ENCODE data around the gene CST3.

DNA sequence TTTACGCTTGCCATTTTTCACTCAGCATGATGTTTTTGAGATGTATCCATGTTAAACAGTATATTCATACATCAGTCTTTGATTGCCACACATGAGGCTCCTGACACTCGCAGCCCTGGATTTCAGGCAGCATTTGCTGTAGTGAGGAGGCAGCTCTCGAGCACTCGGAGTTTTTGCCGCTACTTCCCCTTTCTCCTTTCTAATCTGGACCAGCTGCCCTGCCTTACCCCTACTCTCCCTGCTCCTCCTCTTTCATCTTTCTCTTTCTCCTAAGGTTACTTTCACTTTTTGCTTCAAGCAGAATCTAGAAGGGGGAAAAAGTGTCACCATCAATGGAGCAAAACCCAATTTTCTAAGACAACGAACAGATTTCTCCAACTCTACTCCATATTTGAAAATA lies 5.9 kb upstream of the CST3 start:
- no peak for TF ChIP-seq EZH2 (IDR thresholded peaks at IDR 0.05; ENCODE audit: low read length)
- TF ChIP-seq, protein P1, sequence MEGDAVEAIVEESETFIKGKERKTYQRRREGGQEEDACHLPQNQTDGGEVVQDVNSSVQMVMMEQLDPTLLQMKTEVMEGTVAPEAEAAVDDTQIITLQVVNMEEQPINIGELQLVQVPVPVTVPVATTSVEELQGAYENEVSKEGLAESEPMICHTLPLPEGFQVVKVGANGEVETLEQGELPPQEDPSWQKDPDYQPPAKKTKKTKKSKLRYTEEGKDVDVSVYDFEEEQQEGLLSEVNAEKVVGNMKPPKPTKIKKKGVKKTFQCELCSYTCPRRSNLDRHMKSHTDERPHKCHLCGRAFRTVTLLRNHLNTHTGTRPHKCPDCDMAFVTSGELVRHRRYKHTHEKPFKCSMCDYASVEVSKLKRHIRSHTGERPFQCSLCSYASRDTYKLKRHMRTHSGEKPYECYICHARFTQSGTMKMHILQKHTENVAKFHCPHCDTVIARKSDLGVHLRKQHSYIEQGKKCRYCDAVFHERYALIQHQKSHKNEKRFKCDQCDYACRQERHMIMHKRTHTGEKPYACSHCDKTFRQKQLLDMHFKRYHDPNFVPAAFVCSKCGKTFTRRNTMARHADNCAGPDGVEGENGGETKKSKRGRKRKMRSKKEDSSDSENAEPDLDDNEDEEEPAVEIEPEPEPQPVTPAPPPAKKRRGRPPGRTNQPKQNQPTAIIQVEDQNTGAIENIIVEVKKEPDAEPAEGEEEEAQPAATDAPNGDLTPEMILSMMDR (optimal IDR thresholded peaks at IDR 0.05 in 1 of 3, IDR thresholded peaks at IDR 0.05 in 1 of 3, conservative IDR thresholded peaks at IDR 0.05 in 1 of 3; ENCODE audit: extremely low read depth in 1 of 3, insufficient read depth in 2 of 3, low read length in 3 of 3) = no peak
